ENCODE results near the gene OR1F1.

The OR1F1 gene

DNA sequence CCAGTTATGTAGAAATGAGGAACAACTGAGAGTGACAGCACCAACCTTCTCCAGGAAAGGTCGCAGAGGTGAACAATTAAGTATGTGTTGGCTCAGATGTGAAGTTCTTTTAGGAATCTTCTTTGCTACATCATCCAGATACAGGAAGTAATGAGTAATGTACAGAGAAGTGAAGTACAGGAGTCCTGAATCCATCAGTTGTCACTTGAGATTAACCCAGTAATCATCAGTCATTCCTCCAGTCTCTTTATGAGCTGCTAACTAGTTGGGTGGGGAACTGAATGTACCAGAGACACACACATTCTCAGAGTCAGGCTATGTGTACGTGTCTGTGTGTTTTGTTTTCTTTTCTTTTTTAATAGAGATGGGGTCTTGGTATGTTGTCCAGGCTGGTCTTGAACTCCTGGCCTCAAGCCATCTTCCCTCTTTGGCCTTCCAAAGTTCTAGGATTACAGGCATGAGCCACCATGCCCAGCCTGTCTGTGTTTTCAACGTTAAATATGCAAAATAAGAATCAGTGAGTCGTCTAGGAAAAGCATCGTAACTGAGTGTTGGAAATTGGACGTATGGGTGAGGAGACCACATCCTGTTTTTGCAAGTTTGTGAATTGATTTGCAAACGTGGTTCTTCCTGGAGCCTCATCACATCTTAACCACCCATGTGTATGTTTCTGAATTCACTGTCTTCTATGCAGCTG, 27.0 kb downstream of the OR1F1 start:
- H3K9me2 ChIP-seq (replicated peaks; ENCODE audit: insufficient read depth, low read length): no peaks in the 10 kb centered on the region
- H4K20me1 ChIP-seq (ENCODE audit: low read depth, low read length): no peaks in the 10 kb centered on the region
- H3K27me3 ChIP-seq (ENCODE audit: low read length): no peaks in the 10 kb centered on the region
- H3F3A ChIP-seq (ENCODE audit: insufficient read depth): no peaks in the 10 kb centered on the region
- H3K36me3 ChIP-seq (ENCODE audit: low read length): no peaks in the 10 kb centered on the region
- H3K79me2 ChIP-seq (ENCODE audit: insufficient read depth, low read length): no peaks in the 10 kb centered on the region
- H2AFZ ChIP-seq (ENCODE audit: low read depth, low read length, severe bottlenecking): no peak overlapping the region
- no peak overlapping the region for H3K4me2 ChIP-seq (ENCODE audit: low read depth, low read length, poor library complexity, severe bottlenecking)
- no peak for TF ChIP-seq EZH2phosphoT487 (conservative IDR thresholded peaks at IDR 0.05; ENCODE audit: low read length)
- TF ChIP-seq, protein P1, sequence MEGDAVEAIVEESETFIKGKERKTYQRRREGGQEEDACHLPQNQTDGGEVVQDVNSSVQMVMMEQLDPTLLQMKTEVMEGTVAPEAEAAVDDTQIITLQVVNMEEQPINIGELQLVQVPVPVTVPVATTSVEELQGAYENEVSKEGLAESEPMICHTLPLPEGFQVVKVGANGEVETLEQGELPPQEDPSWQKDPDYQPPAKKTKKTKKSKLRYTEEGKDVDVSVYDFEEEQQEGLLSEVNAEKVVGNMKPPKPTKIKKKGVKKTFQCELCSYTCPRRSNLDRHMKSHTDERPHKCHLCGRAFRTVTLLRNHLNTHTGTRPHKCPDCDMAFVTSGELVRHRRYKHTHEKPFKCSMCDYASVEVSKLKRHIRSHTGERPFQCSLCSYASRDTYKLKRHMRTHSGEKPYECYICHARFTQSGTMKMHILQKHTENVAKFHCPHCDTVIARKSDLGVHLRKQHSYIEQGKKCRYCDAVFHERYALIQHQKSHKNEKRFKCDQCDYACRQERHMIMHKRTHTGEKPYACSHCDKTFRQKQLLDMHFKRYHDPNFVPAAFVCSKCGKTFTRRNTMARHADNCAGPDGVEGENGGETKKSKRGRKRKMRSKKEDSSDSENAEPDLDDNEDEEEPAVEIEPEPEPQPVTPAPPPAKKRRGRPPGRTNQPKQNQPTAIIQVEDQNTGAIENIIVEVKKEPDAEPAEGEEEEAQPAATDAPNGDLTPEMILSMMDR (IDR thresholded peaks at IDR 0.05; ENCODE audit: insufficient read depth, low read length, poor library complexity, severe bottlenecking): no peak
- H3K4me3 ChIP-seq (ENCODE audit: insufficient read depth, low read length, poor library complexity, severe bottlenecking): no peak overlapping the region
- no peak overlapping the region for H3K9ac ChIP-seq (ENCODE audit: low read length)
- H3K27ac ChIP-seq (ENCODE audit: low read depth, low read length): no peak overlapping the region
- no peaks in the 10 kb centered on the region for H3K9me3 ChIP-seq (ENCODE audit: insufficient read depth, low read length)

DNA sequence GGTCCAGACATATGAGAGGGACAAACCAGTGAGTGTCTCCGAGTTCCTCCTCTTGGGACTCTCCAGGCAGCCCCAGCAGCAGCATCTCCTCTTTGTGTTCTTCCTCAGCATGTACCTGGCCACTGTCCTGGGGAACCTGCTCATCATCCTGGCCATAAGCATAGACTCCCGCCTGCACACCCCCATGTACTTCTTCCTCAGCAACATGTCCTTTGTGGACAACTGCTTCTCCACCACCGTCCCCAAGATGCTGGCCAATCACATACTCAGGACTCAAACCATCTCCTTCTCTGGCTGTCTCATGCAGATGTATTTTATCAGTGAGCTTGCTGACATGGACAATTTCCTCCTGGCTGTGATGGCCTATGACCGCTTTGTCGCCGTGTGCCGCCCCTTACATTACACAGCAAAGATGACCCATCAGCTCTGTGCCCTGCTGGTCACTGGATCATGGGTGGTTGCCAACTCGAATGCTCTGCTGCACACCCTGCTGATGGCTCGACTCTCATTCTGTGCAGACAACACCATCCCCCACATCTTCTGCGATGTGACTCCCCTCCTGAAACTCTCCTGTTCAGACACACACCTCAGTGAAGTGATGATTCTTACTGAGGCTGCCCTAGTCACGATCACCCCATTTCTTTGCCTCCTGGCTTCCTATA, 27.7 kb downstream of the OR1F1 start:
- H3K27ac ChIP-seq (ENCODE audit: low read depth, low read length): no peak overlapping the region
- H3K4me2 ChIP-seq (ENCODE audit: low read depth, low read length, poor library complexity, severe bottlenecking): no peak overlapping the region
- no peaks in the 10 kb centered on the region for H3K9me2 ChIP-seq (replicated peaks; ENCODE audit: insufficient read depth, low read length)
- no peak for TF ChIP-seq EZH2phosphoT487 (conservative IDR thresholded peaks at IDR 0.05; ENCODE audit: low read length)
- TF ChIP-seq, protein P1 (IDR thresholded peaks at IDR 0.05; ENCODE audit: insufficient read depth, low read length, poor library complexity, severe bottlenecking): no peak
- no peak overlapping the region for H2AFZ ChIP-seq (ENCODE audit: low read depth, low read length, severe bottlenecking)
- no peaks in the 10 kb centered on the region for H3K9me3 ChIP-seq (ENCODE audit: insufficient read depth, low read length)
- H3K4me3 ChIP-seq (ENCODE audit: insufficient read depth, low read length, poor library complexity, severe bottlenecking): no peak overlapping the region
- H3K79me2 ChIP-seq (ENCODE audit: insufficient read depth, low read length): no peaks in the 10 kb centered on the region
- H3K36me3 ChIP-seq (ENCODE audit: low read length): no peaks in the 10 kb centered on the region
- no peaks in the 10 kb centered on the region for H3K27me3 ChIP-seq (ENCODE audit: low read length)
- no peaks in the 10 kb centered on the region for H3F3A ChIP-seq (ENCODE audit: insufficient read depth)
- no peak overlapping the region for H3K9ac ChIP-seq (ENCODE audit: low read length)
- H4K20me1 ChIP-seq (ENCODE audit: low read depth, low read length): no peaks in the 10 kb centered on the region

DNA sequence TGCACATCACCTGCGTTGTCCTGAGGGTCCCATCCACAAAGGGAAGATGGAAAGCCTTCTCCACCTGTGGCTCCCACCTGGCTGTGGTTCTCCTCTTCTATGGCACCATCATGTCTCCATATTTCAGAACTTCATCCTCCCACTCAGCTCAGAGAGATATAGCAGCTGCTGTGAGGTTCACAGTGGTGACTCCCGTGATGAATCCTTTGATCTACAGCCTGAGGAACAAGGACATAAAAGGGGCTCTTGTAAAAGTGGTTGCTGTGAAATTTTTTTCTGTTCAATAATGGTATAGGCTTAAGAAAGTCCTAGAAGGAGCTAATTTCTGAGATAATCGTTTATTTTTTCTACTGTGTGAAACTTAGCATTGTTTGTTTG, 28.2 kb downstream of the OR1F1 start:
- Histone ChIP-seq H3K27me3 (ENCODE audit: low read length) (no peaks in the 10 kb centered on the region), H3K9ac (ENCODE audit: low read length) (no peak overlapping the region), H3F3A (ENCODE audit: insufficient read depth) (no peaks in the 10 kb centered on the region), H3K9me2 (replicated peaks; ENCODE audit: insufficient read depth, low read length) (no peaks in the 10 kb centered on the region), H3K9me3 (ENCODE audit: insufficient read depth, low read length) (no peaks in the 10 kb centered on the region), H3K4me3 (ENCODE audit: insufficient read depth, low read length, poor library complexity, severe bottlenecking) (no peak overlapping the region), H3K27ac (ENCODE audit: low read depth, low read length) (no peak overlapping the region), H3K79me2 (ENCODE audit: insufficient read depth, low read length) (no peaks in the 10 kb centered on the region), H3K4me2 (ENCODE audit: low read depth, low read length, poor library complexity, severe bottlenecking) (no peak overlapping the region), H2AFZ (ENCODE audit: low read depth, low read length, severe bottlenecking) (no peak overlapping the region), H4K20me1 (ENCODE audit: low read depth, low read length) (no peaks in the 10 kb centered on the region), H3K36me3 (ENCODE audit: low read length) (no peaks in the 10 kb centered on the region)
- TF ChIP-seq, protein P1 (IDR thresholded peaks at IDR 0.05; ENCODE audit: insufficient read depth, low read length, poor library complexity, severe bottlenecking): no peak
- TF ChIP-seq EZH2phosphoT487 (conservative IDR thresholded peaks at IDR 0.05; ENCODE audit: low read length): no peak

All from SU-DHL-6 (cell line).